ENCODE data around the gene EXOC6.
A peak's percentile ranks its signal among the peaks of the same experiment; 100 is the strongest.

The EXOC6 gene

GRCh38 chr10:92813979-92814378 is 34.3 kb upstream of the EXOC6 start:
- H3K9me3 ChIP-seq (ENCODE audit: low read depth, low read length): no peaks in the 10 kb centered on the region
- no peak overlapping the region for H3K27ac ChIP-seq
- no peak for DNase-seq (ENCODE audit: low read depth, low spot score)
- no peak overlapping the region for H3K9ac ChIP-seq (ENCODE audit: insufficient read length)
- H3K36me3 ChIP-seq (ENCODE audit: insufficient read depth, low read length): no peaks in the 10 kb centered on the region
- H3K4me3 ChIP-seq: peak overlapping the region; percentile 38; the same call in 1 of the 2 replicates
- TF ChIP-seq POLR2AphosphoS5 (IDR thresholded peaks at IDR 0.05; ENCODE audit: borderline replicate concordance, low read depth, low read length) (no peak), EZH2 (IDR thresholded peaks at IDR 0.05) (no peak), FOXP2 (optimal IDR thresholded peaks at IDR 0.05; ENCODE audit: control extremely low read depth, extremely low read length, insufficient read depth) (no peak)

- no peaks in the 10 kb centered on the region for H3K36me3 ChIP-seq (ENCODE audit: insufficient read depth, low read length)
- no peak overlapping the region for H3K4me3 ChIP-seq
- no peaks in the 10 kb centered on the region for H3K9me3 ChIP-seq (ENCODE audit: low read depth, low read length)
- TF ChIP-seq FOXP2 (optimal IDR thresholded peaks at IDR 0.05; ENCODE audit: control extremely low read depth, extremely low read length, insufficient read depth): no peak
- no peak for TF ChIP-seq EZH2 (IDR thresholded peaks at IDR 0.05)
- no peak for TF ChIP-seq POLR2AphosphoS5 (IDR thresholded peaks at IDR 0.05; ENCODE audit: borderline replicate concordance, low read depth, low read length)
- DNase-seq (ENCODE audit: low read depth, low spot score): no peak
- no peak overlapping the region for H3K27ac ChIP-seq
- no peak overlapping the region for H3K9ac ChIP-seq (ENCODE audit: insufficient read length)
Measured at GRCh38 chr10:92814790-92815189, 33.5 kb upstream of the EXOC6 start.

- Histone ChIP-seq H3K9ac (ENCODE audit: insufficient read length) (no peak overlapping the region), H3K4me3 (no peak overlapping the region), H3K9me3 (ENCODE audit: low read depth, low read length) (no peaks in the 10 kb centered on the region), H3K27ac (no peak overlapping the region), H3K36me3 (ENCODE audit: insufficient read depth, low read length) (no peaks in the 10 kb centered on the region)
- TF ChIP-seq POLR2AphosphoS5 (IDR thresholded peaks at IDR 0.05; ENCODE audit: borderline replicate concordance, low read depth, low read length): no peak
- no peak for TF ChIP-seq FOXP2 (optimal IDR thresholded peaks at IDR 0.05; ENCODE audit: control extremely low read depth, extremely low read length, insufficient read depth)
- no peak for TF ChIP-seq EZH2 (IDR thresholded peaks at IDR 0.05)
- no peak for DNase-seq (ENCODE audit: low read depth, low spot score)
Measured at GRCh38 chr10:92816091-92816531, 32.2 kb upstream of the EXOC6 start.

GRCh38 chr10:92822060-92822634 is 26.2 kb upstream of the EXOC6 start:
- Histone ChIP-seq H3K9ac (ENCODE audit: insufficient read length) (no peak overlapping the region), H3K4me3 (peak overlapping the region; percentile 28; the same call in 1 of the 2 replicates), H3K27ac (peak overlapping the region; percentile 77), H3K9me3 (ENCODE audit: low read depth, low read length) (no peaks in the 10 kb centered on the region), H3K36me3 (ENCODE audit: insufficient read depth, low read length) (no peaks in the 10 kb centered on the region)
- DNase-seq (ENCODE audit: low read depth, low spot score): peak; percentile 16
- TF ChIP-seq EZH2 (IDR thresholded peaks at IDR 0.05) (no peak), FOXP2 (optimal IDR thresholded peaks at IDR 0.05; ENCODE audit: control extremely low read depth, extremely low read length, insufficient read depth) (no peak), POLR2AphosphoS5 (IDR thresholded peaks at IDR 0.05; ENCODE audit: borderline replicate concordance, low read depth, low read length) (no peak)

- no peaks in the 10 kb centered on the region for H3K36me3 ChIP-seq (ENCODE audit: insufficient read depth, low read length)
- TF ChIP-seq POLR2AphosphoS5 (IDR thresholded peaks at IDR 0.05; ENCODE audit: borderline replicate concordance, low read depth, low read length): no peak
- no peak overlapping the region for H3K9ac ChIP-seq (ENCODE audit: insufficient read length)
- no peak for DNase-seq (ENCODE audit: low read depth, low spot score)
- H3K9me3 ChIP-seq (ENCODE audit: low read depth, low read length): no peaks in the 10 kb centered on the region
- H3K4me3 ChIP-seq: no peak overlapping the region
- no peak overlapping the region for H3K27ac ChIP-seq
Measured at GRCh38 chr10:92822964-92823363, 25.4 kb upstream of the EXOC6 start.

- DNase-seq (ENCODE audit: low read depth, low spot score): no peak
- H3K27ac ChIP-seq: no peak overlapping the region
- H3K9me3 ChIP-seq (ENCODE audit: low read depth, low read length): no peaks in the 10 kb centered on the region
- no peak for TF ChIP-seq EZH2 (IDR thresholded peaks at IDR 0.05)
- no peak for TF ChIP-seq FOXP2 (optimal IDR thresholded peaks at IDR 0.05; ENCODE audit: control extremely low read depth, extremely low read length, insufficient read depth)
- no peak for TF ChIP-seq POLR2AphosphoS5 (IDR thresholded peaks at IDR 0.05; ENCODE audit: borderline replicate concordance, low read depth, low read length)
- H3K9ac ChIP-seq (ENCODE audit: insufficient read length): no peak overlapping the region
- no peak overlapping the region for H3K4me3 ChIP-seq
- no peaks in the 10 kb centered on the region for H3K36me3 ChIP-seq (ENCODE audit: insufficient read depth, low read length)
Measured at GRCh38 chr10:92826061-92826460, 22.3 kb upstream of the EXOC6 start.

GRCh38 chr10:92826504-92826903 is 21.8 kb upstream of the EXOC6 start:
- Histone ChIP-seq H3K36me3 (ENCODE audit: insufficient read depth, low read length) (no peaks in the 10 kb centered on the region), H3K9ac (ENCODE audit: insufficient read length) (no peak overlapping the region), H3K27ac (no peak overlapping the region), H3K9me3 (ENCODE audit: low read depth, low read length) (no peaks in the 10 kb centered on the region), H3K4me3 (no peak overlapping the region)
- DNase-seq (ENCODE audit: low read depth, low spot score): no peak
- TF ChIP-seq POLR2AphosphoS5 (IDR thresholded peaks at IDR 0.05; ENCODE audit: borderline replicate concordance, low read depth, low read length): no peak
- no peak for TF ChIP-seq EZH2 (IDR thresholded peaks at IDR 0.05)
- TF ChIP-seq FOXP2 (optimal IDR thresholded peaks at IDR 0.05; ENCODE audit: control extremely low read depth, extremely low read length, insufficient read depth): no peak

GRCh38 chr10:92829042-92829785 is 19.1 kb upstream of the EXOC6 start:
- H3K4me3 ChIP-seq: no peak overlapping the region
- DNase-seq (ENCODE audit: low read depth, low spot score): no peak
- no peak for TF ChIP-seq EZH2 (IDR thresholded peaks at IDR 0.05)
- no peak for TF ChIP-seq POLR2AphosphoS5 (IDR thresholded peaks at IDR 0.05; ENCODE audit: borderline replicate concordance, low read depth, low read length)
- TF ChIP-seq FOXP2 (optimal IDR thresholded peaks at IDR 0.05; ENCODE audit: control extremely low read depth, extremely low read length, insufficient read depth): no peak
- no peak overlapping the region for H3K27ac ChIP-seq
- H3K9me3 ChIP-seq (ENCODE audit: low read depth, low read length): no peaks in the 10 kb centered on the region
- H3K9ac ChIP-seq (ENCODE audit: insufficient read length): no peak overlapping the region
- no peaks in the 10 kb centered on the region for H3K36me3 ChIP-seq (ENCODE audit: insufficient read depth, low read length)

Measured in SK-N-MC (cell line).